ENCODE results near the gene OR4C46. TPM values are rescaled to one million over a fixed set of nuclear protein-coding genes. Genes with fewer than 3 reads are reported as not detected.
"Not testable (repeated sequence)": the region's sequence is repeated elsewhere in the genome, so short reads cannot be mapped to it uniquely, and the experiment has no call there.

Gene OR4C46
- not detected in 2 replicates for total RNA-seq (2014; rRNA removed; shearing (Covaris generic))

- DNase-seq (ENCODE audit: low spot score), result no peak
These were observed at the start of gene OR4C46 for GRCh38 chr11:54603898-54604297. OR4C46 (minus strand) TSS chr11:54603998; CDS start chr11:54603998, 0 bp downstream.

GRCh38 chr11:54645606-54646005, 41.8 kb upstream of the OR4C46 start:
- DNase-seq (ENCODE audit: low spot score), result not testable (repeated sequence)

- not testable (repeated sequence) for DNase-seq (ENCODE audit: low spot score)
These were observed 42.4 kb downstream of the OR4C46 start for GRCh38 chr11:54561439-54561838.

DNA sequence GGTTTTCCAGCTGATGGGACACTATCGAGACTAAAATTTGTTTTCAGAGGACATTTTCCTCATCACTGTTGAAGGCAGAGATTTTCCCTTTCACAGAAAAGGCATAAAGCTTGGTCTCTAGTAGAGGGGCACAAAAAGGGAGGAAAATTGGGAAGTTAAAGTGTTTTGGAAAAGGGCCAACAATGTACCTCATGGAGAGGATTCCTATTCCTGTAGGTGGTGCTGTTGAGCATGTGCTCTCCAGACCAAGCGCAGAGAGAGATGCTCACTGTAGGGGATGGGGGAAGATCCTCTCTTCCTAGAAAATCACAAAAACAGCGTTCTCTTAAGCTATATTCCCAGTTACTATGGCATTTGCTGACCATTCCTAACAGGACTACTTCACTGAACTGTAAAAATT, 44.9 kb downstream of the OR4C46 start:
- DNase-seq (ENCODE audit: low spot score), result no peak

GRCh38 chr11:54558407-54558806, 45.4 kb downstream of the OR4C46 start:
- DNase-seq (ENCODE audit: low spot score), result no peak

Other genes with a start within 250 kb of the OR4C46 start
- not detected in 2 replicates for gene OR4A5, start 102.8 kb upstream of the OR4C46 start, total RNA-seq (2014; rRNA removed; shearing (Covaris generic))